HG02943 (cell line): ENCODE measurements around the gene FRS2.
"Not testable (repeated sequence)": the region's sequence is repeated elsewhere in the genome, so short reads cannot be mapped to it uniquely, and the experiment has no call there.

Source experiments
- ATAC-seq: cut with Tn5 transposase; IDR thresholded peaks from one replicate; pipeline ENCODE4 v1.9.1; 2021; ENCODE audit warnings: mild to moderate bottlenecking, low read depth, moderate library complexity; ENCODE audit not compliant: unreplicated experiment

Gene FRS2, protein sequence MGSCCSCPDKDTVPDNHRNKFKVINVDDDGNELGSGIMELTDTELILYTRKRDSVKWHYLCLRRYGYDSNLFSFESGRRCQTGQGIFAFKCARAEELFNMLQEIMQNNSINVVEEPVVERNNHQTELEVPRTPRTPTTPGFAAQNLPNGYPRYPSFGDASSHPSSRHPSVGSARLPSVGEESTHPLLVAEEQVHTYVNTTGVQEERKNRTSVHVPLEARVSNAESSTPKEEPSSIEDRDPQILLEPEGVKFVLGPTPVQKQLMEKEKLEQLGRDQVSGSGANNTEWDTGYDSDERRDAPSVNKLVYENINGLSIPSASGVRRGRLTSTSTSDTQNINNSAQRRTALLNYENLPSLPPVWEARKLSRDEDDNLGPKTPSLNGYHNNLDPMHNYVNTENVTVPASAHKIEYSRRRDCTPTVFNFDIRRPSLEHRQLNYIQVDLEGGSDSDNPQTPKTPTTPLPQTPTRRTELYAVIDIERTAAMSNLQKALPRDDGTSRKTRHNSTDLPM

DNA sequence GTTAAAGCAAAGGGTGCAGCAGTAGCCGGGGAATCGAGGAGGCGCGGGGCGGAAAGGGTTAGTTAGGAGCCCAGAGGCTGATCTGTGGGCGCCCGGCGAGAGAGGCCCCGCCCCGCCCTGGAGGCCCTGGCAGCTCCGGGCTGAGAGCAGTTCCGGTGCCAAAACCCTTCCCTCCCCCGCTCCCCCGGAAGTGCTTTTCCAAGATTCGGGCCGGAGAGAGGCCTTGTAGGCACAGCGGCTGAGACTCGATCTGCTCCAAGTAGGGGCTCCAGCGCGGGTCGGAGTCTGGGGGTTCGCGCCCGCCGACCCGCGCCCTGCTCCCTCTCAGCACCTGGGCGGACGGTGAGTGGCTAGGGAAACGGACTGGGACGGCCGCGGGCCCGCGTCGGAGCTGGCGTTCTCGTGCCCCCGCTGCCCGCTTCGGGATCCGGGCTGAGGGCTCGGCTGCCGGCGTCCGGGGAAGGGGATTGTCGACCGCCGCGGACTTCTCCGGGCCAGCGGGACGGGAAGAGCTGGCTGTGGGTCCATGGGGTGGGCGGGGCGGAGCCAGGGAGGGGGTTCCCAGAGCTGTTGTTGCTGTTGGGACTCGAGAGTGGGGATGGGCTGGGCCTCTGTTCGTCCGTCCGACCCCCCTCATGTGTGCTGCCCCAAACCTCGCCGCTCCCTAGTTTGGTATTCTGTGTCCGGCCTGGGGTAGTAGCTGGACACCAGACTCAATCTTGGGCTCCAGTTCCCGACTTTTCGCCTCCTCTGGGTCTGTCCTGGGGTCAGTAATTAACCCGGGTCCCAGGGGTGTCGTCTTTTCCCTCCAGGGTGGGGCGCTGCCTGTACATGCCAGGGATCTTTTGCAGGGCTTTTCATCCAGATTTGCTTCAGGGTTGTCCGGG lies at the start of gene FRS2:
TSS of gene FRS2 (plus strand) at position 200 of the 887 bp plus-strand sequence. CDS start 98,643 bp downstream, outside the sequence.
- ATAC-seq: peak; percentile 93

DNA sequence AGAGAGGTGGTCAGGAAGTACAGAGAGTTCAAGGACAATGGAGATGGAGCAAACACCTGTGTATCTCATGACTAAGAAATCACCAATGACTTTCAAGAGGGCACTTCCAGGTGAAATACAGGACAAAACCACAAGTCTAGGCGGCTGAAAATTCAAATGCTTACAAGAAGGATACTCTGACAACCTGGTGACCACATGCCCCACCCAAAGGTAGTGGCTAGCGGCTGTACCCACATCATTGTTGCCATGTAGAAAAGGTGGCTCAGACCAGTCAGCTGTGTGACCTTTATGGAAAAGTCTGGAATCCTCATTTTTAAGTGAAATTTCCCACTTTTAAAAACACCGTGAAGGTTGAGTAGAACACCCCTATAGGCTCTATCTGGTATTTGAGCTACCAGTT lies 48.6 kb upstream of the FRS2 start:
- no peak for ATAC-seq

GRCh38 chr12:69423037-69423905 lies 46.9 kb upstream of the FRS2 start:
- no peak for ATAC-seq

DNA sequence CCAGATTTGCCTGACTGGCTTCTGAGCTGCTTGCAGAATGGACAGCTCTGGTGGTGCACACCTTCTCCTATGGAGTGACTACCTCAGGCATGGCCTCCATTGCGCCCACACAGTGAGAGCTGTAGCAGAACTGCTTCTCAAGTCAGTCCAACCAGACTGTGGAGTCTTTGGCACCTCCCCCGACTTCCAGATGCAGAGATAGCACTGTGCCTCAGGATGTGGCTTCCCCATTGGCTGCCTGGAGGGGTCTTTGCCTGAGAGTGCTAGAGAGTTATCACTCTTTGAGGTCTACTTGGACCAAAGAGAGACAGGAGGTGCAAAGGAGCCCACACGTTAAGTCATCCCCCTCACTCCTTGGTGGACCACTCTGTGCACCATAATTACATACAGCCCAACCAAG lies 44.8 kb upstream of the FRS2 start:
- ATAC-seq: no peak

GRCh38 chr12:69428351-69429073 lies 41.7 kb upstream of the FRS2 start:
- no peak for ATAC-seq

DNA sequence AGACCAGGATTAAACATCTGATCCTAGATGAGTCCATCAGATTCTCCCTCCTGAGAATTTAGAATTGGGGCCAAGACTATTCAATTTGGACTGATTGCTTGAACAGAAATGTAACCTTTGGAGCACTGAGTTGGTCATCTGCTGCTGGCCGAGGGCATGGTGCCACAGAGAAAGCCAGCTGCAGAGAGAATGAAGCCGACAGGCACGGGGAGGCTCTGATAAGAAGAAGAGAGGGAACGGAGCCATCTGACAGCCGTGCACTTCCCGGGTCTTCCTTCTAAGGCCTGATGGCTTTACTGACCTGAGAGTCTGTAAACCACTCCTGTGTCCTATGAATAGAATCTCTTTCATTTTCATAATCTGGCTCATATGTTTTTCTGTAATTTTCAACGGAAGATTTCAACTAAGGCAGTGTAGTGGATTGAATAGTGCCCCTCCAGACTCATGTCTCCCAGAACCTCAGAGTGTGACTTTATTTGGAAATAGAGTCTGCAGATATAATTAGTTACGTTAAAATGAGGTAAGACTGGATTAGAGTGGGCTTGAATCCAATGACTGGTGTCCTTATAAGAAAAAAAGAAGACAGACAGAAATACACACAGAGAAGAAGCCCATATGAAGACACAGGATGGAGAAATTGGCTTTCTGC lies 39.1 kb upstream of the FRS2 start:
- ATAC-seq: no peak

DNA sequence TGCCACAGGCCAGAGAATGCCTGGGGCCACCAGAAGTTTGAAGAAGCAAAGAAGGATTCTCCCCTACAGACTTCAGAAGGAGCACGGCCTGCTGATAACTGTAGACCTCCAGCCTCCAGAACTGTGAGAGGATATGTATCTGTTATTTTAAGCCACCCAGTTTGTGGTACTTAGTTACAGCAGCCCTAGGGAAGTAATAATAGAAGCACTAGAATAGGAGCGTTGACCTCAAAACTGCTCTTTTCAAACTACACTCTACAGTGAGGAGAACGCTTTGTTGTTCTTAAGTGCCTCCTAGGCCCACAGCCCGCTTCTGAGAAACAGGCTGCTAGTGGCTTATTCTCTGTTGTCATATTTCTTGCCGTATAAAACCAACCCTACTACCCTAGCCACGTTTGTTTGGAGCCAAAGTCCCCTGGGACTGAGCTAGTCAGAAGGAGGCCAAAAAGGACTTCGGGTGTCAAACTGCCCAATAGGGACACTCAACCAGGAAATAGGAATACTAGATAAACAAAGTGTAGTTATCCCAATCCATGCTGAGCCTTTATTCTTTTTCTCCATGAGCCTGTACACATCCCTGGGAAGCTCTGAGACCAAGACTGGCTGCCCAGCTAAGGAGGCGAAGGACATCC lies 38.5 kb upstream of the FRS2 start:
- no peak for ATAC-seq

GRCh38 chr12:69433653-69434052 lies 36.5 kb upstream of the FRS2 start:
- no peak for ATAC-seq

- ATAC-seq: no peak
These were observed 34.5 kb upstream of the FRS2 start for GRCh38 chr12:69435644-69436043.

- ATAC-seq: no peak
These were observed 33.1 kb upstream of the FRS2 start for GRCh38 chr12:69437073-69437472.

DNA sequence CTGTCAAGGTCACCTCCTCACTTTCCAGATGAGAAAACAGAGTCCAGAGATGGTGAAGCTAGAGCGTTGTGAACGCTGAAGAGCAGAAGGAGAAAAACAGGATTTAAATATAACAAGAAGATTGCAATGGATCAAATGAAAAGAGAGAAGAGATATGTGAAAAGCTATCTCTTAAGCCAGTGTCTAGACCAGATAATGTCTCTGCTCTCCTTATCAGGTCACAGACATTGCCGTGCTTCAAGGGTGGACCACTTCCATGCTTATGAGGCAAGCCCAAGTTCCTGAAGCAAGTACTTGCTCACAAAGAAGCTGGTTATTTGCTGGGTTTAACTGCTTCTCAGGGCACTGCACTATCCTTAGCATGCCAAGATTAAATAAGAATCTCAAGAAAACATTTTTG lies 31.6 kb upstream of the FRS2 start:
- ATAC-seq: no peak

GRCh38 chr12:69440016-69440415 lies 30.2 kb upstream of the FRS2 start:
- ATAC-seq: no peak

DNA sequence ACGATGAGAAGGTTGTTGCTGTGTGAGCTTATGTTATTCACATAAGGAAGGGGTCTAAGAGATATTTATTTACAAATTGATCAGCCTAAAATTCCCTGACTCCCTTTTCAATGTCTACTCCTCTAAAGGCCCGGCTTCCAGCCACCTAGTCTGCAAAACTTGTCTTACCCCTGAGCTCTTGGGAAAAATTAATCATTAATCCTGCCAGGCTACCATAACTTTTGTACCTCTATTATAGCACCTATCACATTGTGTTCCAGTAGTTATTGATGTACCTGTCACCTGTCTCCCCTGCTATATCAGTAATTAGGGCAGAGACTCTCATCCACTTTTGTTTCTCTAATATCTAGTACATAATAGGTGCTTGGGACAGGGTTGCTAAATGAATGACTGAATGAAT lies 29.3 kb upstream of the FRS2 start:
- ATAC-seq: no peak

DNA sequence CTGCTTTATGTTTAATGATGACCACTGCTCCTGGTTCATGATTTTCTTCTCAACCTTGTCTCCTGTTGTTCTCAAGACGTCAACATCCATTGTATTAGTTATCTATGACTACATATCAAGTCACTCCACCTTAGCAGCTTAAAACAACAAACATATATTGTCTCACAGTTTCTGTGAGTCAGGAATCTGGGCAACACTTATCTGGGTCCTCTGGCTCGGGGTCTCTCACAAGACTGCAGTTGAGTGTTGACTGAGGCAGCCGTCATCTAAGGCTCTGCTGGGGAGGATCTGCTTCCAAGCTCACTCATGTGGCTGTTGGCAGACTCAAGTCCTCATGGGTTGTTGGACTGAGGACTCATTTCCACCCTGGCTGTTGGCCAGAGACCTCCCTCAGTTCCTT lies 27.3 kb upstream of the FRS2 start:
- no peak for ATAC-seq

- no peak for ATAC-seq
These were observed 26.3 kb upstream of the FRS2 start for GRCh38 chr12:69443916-69444315.

GRCh38 chr12:69447892-69448291 lies 22.3 kb upstream of the FRS2 start:
- no peak for ATAC-seq

DNA sequence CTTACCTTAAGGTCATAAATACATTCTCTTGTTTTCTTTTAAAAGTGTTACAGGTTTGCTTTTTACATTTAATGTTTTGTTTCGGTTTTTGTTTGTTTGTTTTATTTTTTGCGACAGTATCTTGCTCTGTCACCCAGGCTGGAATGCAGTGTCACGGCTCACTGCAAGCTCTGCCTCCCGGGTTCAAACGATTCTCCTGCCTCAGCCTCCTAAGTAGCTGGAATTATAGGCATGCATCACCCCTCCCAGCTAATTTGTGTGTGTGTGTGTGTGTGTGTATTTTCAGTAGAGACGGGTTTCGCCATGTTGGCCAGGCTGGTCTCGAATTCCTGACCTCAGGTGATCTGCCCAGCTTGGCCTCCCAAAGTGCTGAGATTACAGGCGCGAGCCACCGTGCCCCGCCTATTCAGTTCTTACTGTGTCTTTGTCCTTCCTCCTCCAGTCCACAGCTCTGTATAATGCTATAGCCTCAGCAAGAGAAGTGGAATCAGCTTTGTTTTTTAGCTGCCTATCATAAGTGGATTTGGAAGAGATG lies 17.5 kb upstream of the FRS2 start:
- ATAC-seq: not testable (repeated sequence)

DNA sequence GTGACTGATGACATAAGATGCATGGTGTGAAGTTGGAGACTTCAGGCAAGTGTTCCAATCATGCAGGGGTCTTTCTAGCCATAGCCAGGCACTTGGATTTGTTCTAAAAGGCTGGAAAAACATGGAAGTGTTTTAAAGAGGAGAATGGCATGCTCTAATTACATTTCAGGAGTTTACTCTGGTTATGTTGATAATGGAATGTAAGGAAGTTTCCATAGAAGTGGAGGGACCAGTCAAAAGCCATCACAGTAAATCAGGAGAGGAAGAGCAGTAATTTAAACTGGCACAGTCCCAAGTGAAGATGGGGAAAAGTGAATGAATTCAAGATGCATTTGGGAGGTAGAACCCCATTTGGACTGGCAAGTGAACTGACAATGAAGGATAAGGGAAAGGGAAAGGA lies 13.9 kb upstream of the FRS2 start:
- no peak for ATAC-seq

GRCh38 chr12:69457433-69457832 lies 12.8 kb upstream of the FRS2 start:
- ATAC-seq: no peak
